Stimulated activated CD4-positive, alpha-beta T cell treated with anti-CD3 and anti-CD28 coated beads, Interleukin-12 subunit alpha, Interleukin-12 subunit beta, amount 100 ng/mL, for 24 hours (primary cell): ENCODE data around the gene GFY.

Experiments used
- DNase-seq, 2 experiments: peaks; one replicate each; pipeline ENCODE4 v3.0.0-alpha.2; 2020; ENCODE audit warnings: low read depth in 2 of 2

GFY gene

GRCh38 chr19:49408816-49409440, 16.3 kb upstream of the GFY start:
- DNase-seq = no peak

DNA sequence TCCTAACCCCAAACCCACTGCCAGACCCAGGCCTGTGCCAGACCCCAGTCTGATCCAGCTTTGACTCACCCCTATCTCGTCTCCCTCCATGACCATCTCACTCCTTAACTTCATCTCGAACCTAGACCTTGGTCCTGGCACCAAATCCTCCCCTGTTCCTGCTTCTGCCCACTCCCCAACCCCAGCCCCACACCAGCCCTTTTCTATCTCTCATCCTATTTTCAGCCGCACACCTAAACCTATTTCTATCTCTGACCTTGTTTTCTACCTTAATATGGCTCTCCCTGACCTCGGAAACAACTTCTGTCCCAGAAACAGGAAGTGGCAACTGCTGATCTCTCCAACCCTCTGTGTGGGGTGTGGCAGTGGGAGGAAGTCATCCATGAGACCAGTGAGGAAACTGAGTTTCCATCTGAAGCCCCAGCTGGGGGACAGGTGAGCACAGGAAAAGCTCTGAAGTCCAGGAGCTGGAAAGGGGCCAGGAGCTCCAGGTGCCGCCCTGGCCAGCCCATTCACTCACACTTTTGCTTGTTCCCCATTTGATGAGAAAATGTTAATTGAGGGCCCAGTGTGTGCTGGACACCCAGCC, 15.7 kb upstream of the GFY start:
- DNase-seq = no peak

DNA sequence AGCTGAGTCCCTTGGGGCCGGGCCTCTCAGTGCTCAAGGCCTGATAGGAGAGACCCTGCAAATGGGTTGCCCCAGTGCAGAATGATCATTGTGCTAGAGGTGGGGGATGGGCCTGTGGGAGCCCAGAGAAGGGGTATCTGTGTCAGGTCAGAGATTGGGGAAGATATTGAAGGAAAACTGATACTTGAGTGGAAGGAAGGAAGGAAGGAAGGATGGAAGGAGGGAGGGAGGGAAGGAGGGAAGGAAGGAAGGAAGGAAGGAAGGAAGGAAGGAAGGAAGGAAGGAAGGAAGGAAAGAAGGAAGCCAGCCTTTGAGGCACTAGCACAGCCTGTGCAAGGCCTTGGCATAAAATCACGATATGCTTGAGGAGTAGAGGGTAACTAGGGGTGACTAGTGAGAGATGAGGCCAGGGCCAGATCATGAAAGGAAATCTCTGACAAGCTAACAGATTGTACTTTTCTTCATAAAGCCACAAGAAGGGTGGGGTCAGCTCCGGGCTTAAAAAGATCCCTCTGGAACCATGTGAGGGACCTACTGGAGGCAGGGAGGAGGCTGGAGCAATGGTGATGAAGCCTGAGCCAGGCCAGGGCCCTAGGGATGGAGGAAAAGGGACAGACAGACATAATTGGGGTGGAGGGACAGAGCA, 13.4 kb upstream of the GFY start:
- DNase-seq = no peak

- no peak for DNase-seq
Observed at GRCh38 chr19:49413348-49413747, 11.8 kb upstream of the GFY start.

DNA sequence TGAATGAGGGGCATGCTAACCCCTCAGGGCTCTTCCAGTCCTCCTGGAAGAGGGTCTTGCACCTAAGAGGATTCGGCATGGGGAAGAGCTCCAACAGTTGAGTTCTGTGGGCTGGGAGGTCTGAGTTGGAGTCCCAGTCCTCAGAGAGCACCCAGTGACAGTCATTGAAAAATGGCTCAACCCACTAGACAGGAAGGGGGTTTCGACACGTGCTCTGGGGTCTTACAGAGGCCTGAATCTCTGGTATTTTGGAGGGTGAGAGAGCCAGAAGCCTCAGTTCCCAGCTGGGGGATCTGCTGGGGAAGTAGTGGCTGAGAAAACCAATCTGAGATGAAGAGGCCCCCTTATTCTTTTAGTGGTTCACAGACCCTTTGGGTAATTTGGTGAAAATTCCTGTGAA, 10.9 kb upstream of the GFY start:
- DNase-seq = no peak

DNA sequence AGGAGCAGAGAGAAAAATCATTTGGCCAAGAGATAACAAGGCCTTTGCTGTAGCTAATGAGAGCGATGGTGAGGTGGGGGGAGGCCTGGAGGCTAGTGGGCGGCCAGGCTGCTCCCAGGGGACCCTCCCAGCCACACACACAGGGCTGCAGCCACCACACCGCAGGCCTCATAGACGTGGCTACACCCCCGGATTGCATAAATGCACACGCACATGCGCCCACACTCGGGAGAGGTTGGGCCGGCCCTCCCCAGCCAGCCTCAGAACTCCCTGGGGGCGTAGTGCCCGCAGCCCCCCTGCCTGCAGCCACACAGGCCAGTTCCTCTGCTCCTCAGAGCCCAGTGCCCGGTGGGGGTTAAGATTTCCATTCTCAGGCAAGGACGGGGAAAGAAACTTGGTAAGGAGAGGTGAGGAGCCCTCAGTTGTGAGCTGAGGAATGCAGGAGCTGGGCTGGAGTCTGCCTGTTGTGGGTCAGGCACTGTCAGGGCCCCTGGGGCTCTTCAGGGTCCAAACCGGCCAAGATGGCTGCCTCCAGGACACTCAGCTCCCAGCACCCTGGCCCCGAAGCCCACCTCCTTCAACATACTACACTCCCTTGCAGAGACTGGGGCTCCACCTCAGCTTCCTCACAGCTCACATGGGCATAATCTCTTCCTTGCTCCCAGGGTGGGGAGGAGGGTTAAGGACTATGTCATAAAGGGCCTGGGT, 9.9 kb upstream of the GFY start:
- DNase-seq = no peak

DNA sequence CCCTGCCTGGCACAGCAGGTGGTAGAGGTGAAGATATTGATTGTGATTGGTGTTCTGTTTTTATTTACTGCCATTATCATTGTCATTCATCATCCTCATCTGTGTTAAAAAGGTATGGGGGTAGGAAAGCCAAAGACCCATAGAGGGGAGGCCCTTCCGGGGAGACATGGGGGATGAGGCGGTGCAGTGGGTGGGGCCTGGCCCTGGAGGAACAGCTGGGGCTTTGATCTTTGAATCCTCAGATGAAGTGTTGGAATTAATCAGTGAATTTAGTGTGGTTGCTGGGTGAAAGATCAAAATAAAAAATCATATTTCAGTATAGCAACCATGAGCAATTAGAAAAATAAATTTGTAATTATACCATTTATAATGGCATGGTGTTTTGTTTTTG, 9.4 kb upstream of the GFY start:
- DNase-seq = no peak

GRCh38 chr19:49417088-49417487, 8.1 kb upstream of the GFY start:
- no peak for DNase-seq

DNA sequence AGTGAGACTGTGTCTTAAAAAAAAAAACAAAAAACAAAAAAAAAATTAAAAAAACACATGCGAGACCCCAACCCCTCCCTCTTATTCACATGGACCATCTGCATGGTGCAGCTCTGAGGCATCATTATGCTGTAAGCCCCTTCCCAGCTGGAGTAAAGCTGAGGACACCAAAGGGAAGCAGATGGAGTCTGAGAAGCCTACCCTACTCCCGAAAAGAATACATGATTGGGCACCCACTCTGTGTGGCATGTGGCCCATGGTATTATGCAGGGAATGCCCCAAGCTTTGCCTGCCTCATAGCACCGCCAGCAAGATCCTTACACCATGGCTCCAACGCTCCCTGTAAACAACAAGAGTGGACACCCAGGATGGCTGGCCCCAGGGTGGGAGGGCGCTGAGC, 6.7 kb upstream of the GFY start:
- DNase-seq = no peak

DNA sequence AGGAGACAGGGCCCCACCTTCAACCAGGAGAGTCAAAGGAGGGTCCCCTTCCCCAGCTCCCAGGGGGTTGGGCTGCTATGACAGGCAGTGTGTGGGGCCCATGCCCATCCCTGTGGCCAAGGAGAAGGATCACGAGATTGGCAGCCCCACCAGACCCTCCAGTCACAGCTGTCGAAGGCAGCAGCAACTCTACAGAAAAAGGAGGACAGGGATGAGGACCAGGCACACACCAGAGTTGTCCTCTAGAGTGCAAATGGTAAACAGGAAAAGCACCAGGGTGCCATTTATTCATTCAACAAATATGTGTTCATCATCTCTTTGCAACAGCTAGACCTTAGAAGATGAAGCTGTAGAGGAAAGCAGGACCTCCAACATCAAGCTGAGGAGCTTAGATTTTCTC, 6.0 kb upstream of the GFY start:
- DNase-seq = no peak

DNA sequence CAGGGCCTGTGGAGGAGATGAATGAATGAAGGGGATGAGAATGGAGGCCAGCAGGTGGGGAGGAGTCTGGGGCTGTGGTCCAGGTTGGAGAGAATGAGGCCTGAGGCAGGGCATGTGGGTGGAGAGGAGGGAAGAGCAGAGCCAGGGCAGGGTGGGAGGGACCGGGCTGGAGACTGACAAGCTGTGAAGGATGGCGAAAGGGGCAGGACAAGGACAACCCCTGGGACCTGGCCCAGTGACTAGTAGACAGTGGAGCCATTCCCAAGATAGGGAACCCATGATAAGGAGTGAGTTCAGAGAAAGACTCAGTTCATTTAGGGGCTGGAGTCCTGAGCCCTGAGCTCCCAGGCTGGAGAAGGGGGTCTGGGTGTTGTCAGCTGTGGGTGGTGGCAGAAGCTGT, 5.0 kb upstream of the GFY start:
- DNase-seq = no peak

DNA sequence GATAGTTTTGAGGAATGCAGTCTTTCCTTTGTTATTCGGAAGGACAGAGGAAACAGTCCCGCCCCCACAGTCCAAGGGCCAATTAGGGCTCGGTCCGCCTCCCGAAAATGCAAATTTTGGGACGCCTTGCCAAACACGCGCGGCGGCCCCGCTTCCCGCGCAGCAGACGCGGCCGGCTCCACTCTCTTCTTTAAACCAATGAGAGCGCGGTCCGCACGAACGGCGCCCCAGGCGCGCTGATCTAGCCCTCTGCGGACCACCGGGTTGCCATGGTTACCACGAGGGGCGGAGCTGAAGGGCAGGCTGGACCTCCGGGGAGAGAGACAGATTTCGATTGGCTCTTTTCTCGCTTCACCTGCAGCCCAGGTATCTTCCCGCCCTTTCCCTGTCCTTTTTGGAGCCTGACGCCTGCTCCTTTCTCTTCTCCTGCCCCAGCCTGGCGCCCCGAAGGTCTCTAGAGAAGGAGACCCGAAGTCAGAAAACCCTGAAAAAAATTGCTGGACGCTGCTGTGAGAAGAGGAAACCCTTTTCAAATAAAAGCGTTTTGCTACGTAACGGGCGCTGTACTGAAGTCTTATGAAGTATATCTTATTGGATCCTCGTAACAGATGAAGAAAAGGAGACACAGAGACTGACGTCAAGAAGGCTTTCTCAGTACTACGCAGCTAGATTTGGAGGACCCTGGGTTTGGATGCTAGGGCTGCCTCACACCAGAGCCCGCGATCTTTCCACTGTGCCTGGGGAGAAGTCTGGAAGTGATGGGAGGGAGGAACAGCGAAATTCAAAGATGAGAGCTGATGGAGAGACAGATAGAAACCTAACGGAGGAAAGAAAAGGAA, 3.9 kb upstream of the GFY start:
- no peak for DNase-seq

DNA sequence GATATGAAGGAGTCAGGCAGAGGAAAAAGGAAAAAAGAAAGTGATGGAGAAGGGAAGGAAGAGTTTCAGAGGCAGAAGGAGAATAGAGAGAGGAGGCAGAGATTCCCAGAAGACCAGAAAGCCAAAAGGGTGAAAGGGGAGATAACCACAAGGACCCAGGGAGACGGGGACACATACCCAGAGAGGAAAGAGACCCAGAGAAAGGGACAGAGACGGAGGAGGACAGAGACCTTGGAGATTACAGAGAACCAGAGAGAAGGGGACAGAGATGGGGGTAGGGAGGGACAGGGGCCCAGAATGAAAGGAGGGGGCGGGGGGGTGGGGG, 3.3 kb upstream of the GFY start:
- no peak for DNase-seq

GRCh38 chr19:49422407-49423070, 2.6 kb upstream of the GFY start:
- no peak for DNase-seq

GRCh38 chr19:49423071-49423984, 1.9 kb upstream of the GFY start, which contains the start of gene PTH2:
Gene PTH2, minus strand, starts transcription at chr19:49423441. Its CDS starts 102 bp downstream, at chr19:49423339.
- DNase-seq = no peak

- no peak for DNase-seq
Observed at GRCh38 chr19:49423985-49424303, 1.2 kb upstream of the GFY start.

DNA sequence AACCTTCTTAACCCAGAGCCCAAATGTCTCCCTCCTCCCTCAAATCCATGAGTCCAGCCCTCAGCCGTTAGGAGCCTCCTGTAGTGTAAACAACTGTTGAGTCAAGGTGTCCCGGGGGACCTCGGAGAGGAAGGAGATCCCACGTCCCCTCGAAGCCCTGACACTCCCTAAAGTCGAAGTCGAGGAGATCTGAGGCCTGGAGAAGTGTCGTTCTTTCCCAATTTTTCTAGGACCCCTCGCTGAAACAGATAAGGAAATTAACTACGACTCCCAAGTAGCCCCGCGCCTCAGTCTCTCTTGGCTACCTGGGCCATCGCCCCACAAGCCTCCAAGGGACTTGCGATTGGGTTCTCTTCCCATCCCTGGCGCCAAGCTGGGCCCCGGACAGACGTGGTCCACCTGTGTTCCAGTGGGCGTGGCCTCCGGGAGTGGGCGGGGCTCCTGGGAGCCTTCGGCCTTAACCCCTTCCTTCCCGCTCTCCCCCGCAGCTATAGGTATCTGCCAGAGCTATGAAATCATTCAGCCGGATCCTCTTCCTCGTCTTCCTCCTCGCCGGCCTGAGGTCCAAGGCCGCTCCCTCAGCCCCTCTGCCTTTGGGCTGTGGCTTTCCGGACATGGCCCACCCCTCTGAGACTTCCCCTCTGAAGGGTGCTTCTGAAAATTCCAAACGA, 869 bp downstream of the GFY start:
- DNase-seq = no peak

DNA sequence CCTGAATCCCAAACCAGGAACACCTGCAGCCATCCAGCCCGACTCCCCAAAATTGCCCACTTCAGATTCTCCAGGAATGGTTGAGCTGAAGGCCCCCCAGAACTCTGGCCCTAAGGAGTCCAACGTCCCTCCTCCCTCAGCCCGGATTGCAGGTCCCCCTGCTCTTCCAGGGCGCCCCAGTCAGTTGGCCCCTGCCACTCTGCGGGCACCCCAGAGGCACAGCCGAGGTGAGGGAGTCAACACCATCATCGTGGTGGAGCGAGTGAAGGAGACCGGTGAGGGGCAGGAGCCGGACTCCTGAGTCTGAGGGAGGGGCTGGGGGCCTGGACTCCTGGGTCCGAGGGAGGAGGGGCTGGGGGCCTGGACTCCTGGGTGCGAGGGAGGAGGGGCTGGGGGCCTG, 2.2 kb downstream of the GFY start:
- no peak for DNase-seq

DNA sequence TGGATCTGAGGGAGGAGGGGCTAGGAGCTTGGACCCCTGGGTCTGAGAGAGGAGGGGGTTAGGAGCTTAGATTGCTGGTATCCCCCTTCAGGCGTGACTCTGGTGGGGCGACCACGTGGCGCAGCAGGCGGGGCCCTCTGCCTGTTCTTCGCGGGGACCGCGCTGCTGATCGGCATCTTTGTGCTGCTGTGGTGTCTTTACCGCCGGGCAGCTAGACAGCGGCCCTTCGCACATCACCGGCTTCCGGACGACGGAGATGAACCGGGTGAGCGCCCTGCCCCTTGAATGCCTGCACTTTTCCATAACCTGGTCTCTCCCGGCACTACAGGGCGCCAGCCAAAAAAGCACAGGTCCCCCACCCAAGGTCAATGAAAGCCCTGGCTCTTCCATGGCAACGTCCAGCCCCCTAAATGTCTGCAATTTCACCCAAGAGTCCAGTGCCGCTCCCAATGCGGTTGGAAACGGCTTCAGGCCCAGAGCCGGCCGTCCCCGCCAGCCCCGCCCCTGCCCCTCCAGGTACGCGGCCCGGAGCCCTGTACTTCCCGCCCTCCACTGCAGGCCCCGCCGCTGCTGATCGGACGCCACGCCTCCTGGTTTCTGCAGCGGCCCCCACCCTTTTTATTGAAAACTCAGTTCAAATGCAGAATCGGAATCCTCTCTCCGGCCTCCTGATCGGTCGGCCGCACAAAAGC, 2.8 kb downstream of the GFY start:
- no peak for DNase-seq
